WTC11 (cell line): ENCODE data around the gene CPLX3. TPM values are rescaled to one million over a fixed set of nuclear protein-coding genes. Genes with fewer than 3 reads are reported as not detected.

Experiments used
- AR ChIP-seq: fragments of 250-450 bp; sonication (Bioruptor Pico); IDR thresholded peaks from 2 replicates; pipeline ENCODE4 v1.9.0; 2021; ENCODE audit warnings: mild to moderate bottlenecking
- CREB1 ChIP-seq: sonication (generic); formaldehyde crosslinking; IDR thresholded peaks from 2 replicates; pipeline ENCODE4 v1.8.0; 2023; ENCODE audit warnings: mild to moderate bottlenecking, missing genetic modification reagents
- CREM ChIP-seq: sonication (generic); formaldehyde crosslinking; IDR thresholded peaks from 2 replicates; pipeline ENCODE4 v1.8.1; 2022; ENCODE audit warnings: mild to moderate bottlenecking, missing genetic modification reagents, moderate library complexity
- EMX1 ChIP-seq: fragments of 250-450 bp; sonication (Bioruptor Pico); IDR thresholded peaks from 2 replicates; pipeline ENCODE4 v1.8.0; 2021; ENCODE audit warnings: mild to moderate bottlenecking
- ETV6 ChIP-seq: sonication (generic); formaldehyde crosslinking; IDR thresholded peaks from 2 replicates; pipeline ENCODE4 v1.8.1; 2022; ENCODE audit warnings: mild to moderate bottlenecking, missing genetic modification reagents
- GTF2I ChIP-seq: fragments of 250-450 bp; sonication (Bioruptor Pico); conservative IDR thresholded peaks from 2 replicates; pipeline ENCODE4 v1.4.0; 2021; ENCODE audit warnings: mild to moderate bottlenecking
- IRF2 ChIP-seq: sonication (generic); formaldehyde crosslinking; IDR thresholded peaks from 2 replicates; pipeline ENCODE4 v1.8.0; 2022; ENCODE audit warnings: low read depth, missing genetic modification reagents, borderline replicate concordance
- NFATC4 ChIP-seq: fragments of 250-450 bp; sonication (Bioruptor Pico); IDR thresholded peaks from 2 replicates; pipeline ENCODE4 v1.9.0; 2021; ENCODE audit warnings: mild to moderate bottlenecking
- NR1H2 ChIP-seq: sonication (generic); formaldehyde crosslinking; IDR thresholded peaks from 2 replicates; pipeline ENCODE4 v1.9.0; 2021; ENCODE audit warnings: mild to moderate bottlenecking, moderate library complexity, missing genetic modification reagents
- RELA ChIP-seq: sonication (generic); formaldehyde crosslinking; IDR thresholded peaks from 2 replicates; pipeline ENCODE4 v1.8.1; 2022; ENCODE audit warnings: missing genetic modification reagents, mild to moderate bottlenecking, borderline replicate concordance
- SMAD3 ChIP-seq: sonication (generic); formaldehyde crosslinking; IDR thresholded peaks from 2 replicates; pipeline ENCODE4 v1.8.0; 2022; ENCODE audit warnings: missing genetic modification reagents, mild to moderate bottlenecking, borderline replicate concordance
- SP1 ChIP-seq: sonication (generic); formaldehyde crosslinking; conservative IDR thresholded peaks from 2 replicates; pipeline ENCODE4 v1.8.1; 2022; ENCODE audit warnings: missing genetic modification reagents
- TCF7 ChIP-seq: sonication (generic); formaldehyde crosslinking; IDR thresholded peaks from 2 replicates; pipeline ENCODE4 v1.8.0; 2022; ENCODE audit warnings: mild to moderate bottlenecking, low read depth, missing genetic modification reagents, moderate library complexity
- TP53 ChIP-seq: sonication (generic); formaldehyde crosslinking; IDR thresholded peaks from 2 replicates; pipeline ENCODE4 v1.8.1; 2023; ENCODE audit warnings: mild to moderate bottlenecking, missing genetic modification reagents
- ZNF138 ChIP-seq: sonication (generic); formaldehyde crosslinking; conservative IDR thresholded peaks from 2 replicates; pipeline ENCODE4 v1.8.1; 2022; ENCODE audit warnings: mild to moderate bottlenecking, moderate library complexity, missing genetic modification reagents
- ZNF317 ChIP-seq: sonication (generic); formaldehyde crosslinking; IDR thresholded peaks from 2 replicates; pipeline ENCODE4 v1.8.1; 2023; ENCODE audit warnings: low read depth, mild to moderate bottlenecking, moderate library complexity, missing genetic modification reagents, borderline replicate concordance
- total RNA-seq: library from RNA; stranded (reverse); gene quantifications from 3 replicates; pipeline ENCODE4 v1.2.3, GENCODE V29; 2021
- TF ChIP-seq, protein P1 (sequence below): fragments of 250-450 bp; sonication (Bioruptor Pico); IDR thresholded peaks from 2 replicates; pipeline ENCODE4 v1.9.0; 2021; ENCODE audit warnings: moderate library complexity, mild to moderate bottlenecking, inconsistent platforms, borderline replicate concordance
- TF ChIP-seq, protein P2 (sequence below): sonication (generic); formaldehyde crosslinking; IDR thresholded peaks from 2 replicates; pipeline ENCODE4 v1.8.1; 2022; ENCODE audit warnings: mild to moderate bottlenecking, missing genetic modification reagents, moderate library complexity, borderline replicate concordance
- TF ChIP-seq, protein P3 (sequence below): sonication (generic); formaldehyde crosslinking; IDR thresholded peaks from 2 replicates; pipeline ENCODE4 v1.8.1; 2022; ENCODE audit warnings: mild to moderate bottlenecking, moderate library complexity, missing genetic modification reagents
- TF ChIP-seq, protein P4 (sequence below): sonication (generic); formaldehyde crosslinking; conservative IDR thresholded peaks from 2 replicates; pipeline ENCODE4 v1.8.1; 2023; ENCODE audit warnings: mild to moderate bottlenecking, low read depth, missing genetic modification reagents, moderate library complexity
- TF ChIP-seq, protein P5 (sequence below): sonication (generic); formaldehyde crosslinking; IDR thresholded peaks from 2 replicates; pipeline ENCODE4 v1.8.0; 2022; ENCODE audit warnings: mild to moderate bottlenecking, missing genetic modification reagents
- TF ChIP-seq, protein P6 (sequence below): sonication (generic); formaldehyde crosslinking; IDR thresholded peaks from 2 replicates; pipeline ENCODE4 v1.8.1; 2023; ENCODE audit warnings: mild to moderate bottlenecking, missing genetic modification reagents, moderate library complexity
- TF ChIP-seq, protein P7 (sequence below): sonication (generic); formaldehyde crosslinking; IDR thresholded peaks from 2 replicates; pipeline ENCODE4 v1.8.0; 2022; ENCODE audit warnings: missing genetic modification reagents

CPLX3 gene
- total RNA-seq, 1 experiment from 2014 or later: 0.09 TPM

- TF ChIP-seq, protein P1, sequence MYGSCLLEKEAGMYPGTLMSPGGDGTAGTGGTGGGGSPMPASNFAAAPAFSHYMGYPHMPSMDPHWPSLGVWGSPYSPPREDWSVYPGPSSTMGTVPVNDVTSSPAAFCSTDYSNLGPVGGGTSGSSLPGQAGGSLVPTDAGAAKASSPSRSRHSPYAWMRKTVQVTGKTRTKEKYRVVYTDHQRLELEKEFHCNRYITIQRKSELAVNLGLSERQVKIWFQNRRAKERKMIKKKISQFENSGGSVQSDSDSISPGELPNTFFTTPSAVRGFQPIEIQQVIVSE (CRISPR knock-in tag): no peak
- TF ChIP-seq ZNF138 (CRISPR knock-in tag) (0 out of 2 replicates have a peak, but pooled peaks have one; percentile 27), ETV6 (peak; percentile 69), NFATC4 (CRISPR knock-in tag) (peak; percentile 72; the same call in 1 of the 2 replicates), SMAD3 (CRISPR knock-in tag) (no peak), IRF2 (CRISPR knock-in tag) (no peak), AR (no peak), CREB1 (CRISPR knock-in tag) (no peak), EMX1 (CRISPR knock-in tag) (no peak), RELA (CRISPR knock-in tag) (peak; percentile 78; the same call in 1 of the 2 replicates), GTF2I (CRISPR knock-in tag) (no peak), TCF7 (CRISPR knock-in tag) (no peak), TP53 (CRISPR knock-in tag) (peak; percentile 53; the same call in 1 of the 2 replicates), SP1 (CRISPR knock-in tag) (no peak; the same call in 1 of the 2 replicates), CREM (no peak), ZNF317 (CRISPR knock-in tag) (no peak), NR1H2 (CRISPR knock-in tag) (no peak)
- TF ChIP-seq, protein P2, sequence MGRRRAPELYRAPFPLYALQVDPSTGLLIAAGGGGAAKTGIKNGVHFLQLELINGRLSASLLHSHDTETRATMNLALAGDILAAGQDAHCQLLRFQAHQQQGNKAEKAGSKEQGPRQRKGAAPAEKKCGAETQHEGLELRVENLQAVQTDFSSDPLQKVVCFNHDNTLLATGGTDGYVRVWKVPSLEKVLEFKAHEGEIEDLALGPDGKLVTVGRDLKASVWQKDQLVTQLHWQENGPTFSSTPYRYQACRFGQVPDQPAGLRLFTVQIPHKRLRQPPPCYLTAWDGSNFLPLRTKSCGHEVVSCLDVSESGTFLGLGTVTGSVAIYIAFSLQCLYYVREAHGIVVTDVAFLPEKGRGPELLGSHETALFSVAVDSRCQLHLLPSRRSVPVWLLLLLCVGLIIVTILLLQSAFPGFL (CRISPR knock-in tag): peak; percentile 67; the same call in 1 of the 2 replicates
- TF ChIP-seq, protein P3, sequence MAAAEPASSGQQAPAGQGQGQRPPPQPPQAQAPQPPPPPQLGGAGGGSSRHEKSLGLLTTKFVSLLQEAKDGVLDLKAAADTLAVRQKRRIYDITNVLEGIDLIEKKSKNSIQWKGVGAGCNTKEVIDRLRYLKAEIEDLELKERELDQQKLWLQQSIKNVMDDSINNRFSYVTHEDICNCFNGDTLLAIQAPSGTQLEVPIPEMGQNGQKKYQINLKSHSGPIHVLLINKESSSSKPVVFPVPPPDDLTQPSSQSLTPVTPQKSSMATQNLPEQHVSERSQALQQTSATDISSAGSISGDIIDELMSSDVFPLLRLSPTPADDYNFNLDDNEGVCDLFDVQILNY: 0 out of 2 replicates have a peak, but pooled peaks have one; percentile 48
- TF ChIP-seq, protein P4, sequence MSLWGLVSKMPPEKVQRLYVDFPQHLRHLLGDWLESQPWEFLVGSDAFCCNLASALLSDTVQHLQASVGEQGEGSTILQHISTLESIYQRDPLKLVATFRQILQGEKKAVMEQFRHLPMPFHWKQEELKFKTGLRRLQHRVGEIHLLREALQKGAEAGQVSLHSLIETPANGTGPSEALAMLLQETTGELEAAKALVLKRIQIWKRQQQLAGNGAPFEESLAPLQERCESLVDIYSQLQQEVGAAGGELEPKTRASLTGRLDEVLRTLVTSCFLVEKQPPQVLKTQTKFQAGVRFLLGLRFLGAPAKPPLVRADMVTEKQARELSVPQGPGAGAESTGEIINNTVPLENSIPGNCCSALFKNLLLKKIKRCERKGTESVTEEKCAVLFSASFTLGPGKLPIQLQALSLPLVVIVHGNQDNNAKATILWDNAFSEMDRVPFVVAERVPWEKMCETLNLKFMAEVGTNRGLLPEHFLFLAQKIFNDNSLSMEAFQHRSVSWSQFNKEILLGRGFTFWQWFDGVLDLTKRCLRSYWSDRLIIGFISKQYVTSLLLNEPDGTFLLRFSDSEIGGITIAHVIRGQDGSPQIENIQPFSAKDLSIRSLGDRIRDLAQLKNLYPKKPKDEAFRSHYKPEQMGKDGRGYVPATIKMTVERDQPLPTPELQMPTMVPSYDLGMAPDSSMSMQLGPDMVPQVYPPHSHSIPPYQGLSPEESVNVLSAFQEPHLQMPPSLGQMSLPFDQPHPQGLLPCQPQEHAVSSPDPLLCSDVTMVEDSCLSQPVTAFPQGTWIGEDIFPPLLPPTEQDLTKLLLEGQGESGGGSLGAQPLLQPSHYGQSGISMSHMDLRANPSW (CRISPR knock-in tag): no peak
- TF ChIP-seq, protein P5, sequence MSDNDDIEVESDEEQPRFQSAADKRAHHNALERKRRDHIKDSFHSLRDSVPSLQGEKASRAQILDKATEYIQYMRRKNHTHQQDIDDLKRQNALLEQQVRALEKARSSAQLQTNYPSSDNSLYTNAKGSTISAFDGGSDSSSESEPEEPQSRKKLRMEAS (CRISPR knock-in tag): peak; percentile 91
- TF ChIP-seq, protein P6, sequence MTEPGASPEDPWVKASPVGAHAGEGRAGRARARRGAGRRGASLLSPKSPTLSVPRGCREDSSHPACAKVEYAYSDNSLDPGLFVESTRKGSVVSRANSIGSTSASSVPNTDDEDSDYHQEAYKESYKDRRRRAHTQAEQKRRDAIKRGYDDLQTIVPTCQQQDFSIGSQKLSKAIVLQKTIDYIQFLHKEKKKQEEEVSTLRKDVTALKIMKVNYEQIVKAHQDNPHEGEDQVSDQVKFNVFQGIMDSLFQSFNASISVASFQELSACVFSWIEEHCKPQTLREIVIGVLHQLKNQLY (CRISPR knock-in tag): no peak; the same call in 1 of the 2 replicates
- TF ChIP-seq, protein P7, sequence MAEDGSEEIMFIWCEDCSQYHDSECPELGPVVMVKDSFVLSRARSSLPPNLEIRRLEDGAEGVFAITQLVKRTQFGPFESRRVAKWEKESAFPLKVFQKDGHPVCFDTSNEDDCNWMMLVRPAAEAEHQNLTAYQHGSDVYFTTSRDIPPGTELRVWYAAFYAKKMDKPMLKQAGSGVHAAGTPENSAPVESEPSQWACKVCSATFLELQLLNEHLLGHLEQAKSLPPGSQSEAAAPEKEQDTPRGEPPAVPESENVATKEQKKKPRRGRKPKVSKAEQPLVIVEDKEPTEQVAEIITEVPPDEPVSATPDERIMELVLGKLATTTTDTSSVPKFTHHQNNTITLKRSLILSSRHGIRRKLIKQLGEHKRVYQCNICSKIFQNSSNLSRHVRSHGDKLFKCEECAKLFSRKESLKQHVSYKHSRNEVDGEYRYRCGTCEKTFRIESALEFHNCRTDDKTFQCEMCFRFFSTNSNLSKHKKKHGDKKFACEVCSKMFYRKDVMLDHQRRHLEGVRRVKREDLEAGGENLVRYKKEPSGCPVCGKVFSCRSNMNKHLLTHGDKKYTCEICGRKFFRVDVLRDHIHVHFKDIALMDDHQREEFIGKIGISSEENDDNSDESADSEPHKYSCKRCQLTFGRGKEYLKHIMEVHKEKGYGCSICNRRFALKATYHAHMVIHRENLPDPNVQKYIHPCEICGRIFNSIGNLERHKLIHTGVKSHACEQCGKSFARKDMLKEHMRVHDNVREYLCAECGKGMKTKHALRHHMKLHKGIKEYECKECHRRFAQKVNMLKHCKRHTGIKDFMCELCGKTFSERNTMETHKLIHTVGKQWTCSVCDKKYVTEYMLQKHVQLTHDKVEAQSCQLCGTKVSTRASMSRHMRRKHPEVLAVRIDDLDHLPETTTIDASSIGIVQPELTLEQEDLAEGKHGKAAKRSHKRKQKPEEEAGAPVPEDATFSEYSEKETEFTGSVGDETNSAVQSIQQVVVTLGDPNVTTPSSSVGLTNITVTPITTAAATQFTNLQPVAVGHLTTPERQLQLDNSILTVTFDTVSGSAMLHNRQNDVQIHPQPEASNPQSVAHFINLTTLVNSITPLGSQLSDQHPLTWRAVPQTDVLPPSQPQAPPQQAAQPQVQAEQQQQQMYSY (CRISPR knock-in tag): peak; percentile 70
Observed at GRCh38 chr15:74842581-74843444, 16.4 kb downstream of the CPLX3 start, which contains the start of gene ULK3 (continued).
